ENCODE data around the gene ACP7. TPM values are rescaled to one million over a fixed set of nuclear protein-coding genes. Genes with fewer than 3 reads are reported as not detected.
"Not testable (repeated sequence)": the region's sequence is repeated elsewhere in the genome, so short reads cannot be mapped to it uniquely, and the experiment has no call there.

ACP7 gene
- total RNA-seq, 1 donor from 2014 or later = 0.46 TPM

GRCh38 chr19:39112338-39112890 is 28.2 kb downstream of the ACP7 start:
- H3K4me3 Mint-ChIP-seq (ENCODE audit: unreplicated experiment) = no peak overlapping the region
- no peak overlapping the region for H3K27ac Mint-ChIP-seq (ENCODE audit: unreplicated experiment)
- TF ChIP-seq, protein P1, sequence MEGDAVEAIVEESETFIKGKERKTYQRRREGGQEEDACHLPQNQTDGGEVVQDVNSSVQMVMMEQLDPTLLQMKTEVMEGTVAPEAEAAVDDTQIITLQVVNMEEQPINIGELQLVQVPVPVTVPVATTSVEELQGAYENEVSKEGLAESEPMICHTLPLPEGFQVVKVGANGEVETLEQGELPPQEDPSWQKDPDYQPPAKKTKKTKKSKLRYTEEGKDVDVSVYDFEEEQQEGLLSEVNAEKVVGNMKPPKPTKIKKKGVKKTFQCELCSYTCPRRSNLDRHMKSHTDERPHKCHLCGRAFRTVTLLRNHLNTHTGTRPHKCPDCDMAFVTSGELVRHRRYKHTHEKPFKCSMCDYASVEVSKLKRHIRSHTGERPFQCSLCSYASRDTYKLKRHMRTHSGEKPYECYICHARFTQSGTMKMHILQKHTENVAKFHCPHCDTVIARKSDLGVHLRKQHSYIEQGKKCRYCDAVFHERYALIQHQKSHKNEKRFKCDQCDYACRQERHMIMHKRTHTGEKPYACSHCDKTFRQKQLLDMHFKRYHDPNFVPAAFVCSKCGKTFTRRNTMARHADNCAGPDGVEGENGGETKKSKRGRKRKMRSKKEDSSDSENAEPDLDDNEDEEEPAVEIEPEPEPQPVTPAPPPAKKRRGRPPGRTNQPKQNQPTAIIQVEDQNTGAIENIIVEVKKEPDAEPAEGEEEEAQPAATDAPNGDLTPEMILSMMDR (IDR thresholded peaks at IDR 0.05; ENCODE audit: unreplicated experiment) = no peak
- no peaks in the 10 kb centered on the region for H3K36me3 Mint-ChIP-seq (ENCODE audit: low read depth, unreplicated experiment)
- no peaks in the 10 kb centered on the region for H3K4me1 Mint-ChIP-seq (ENCODE audit: unreplicated experiment)
- no peaks in the 10 kb centered on the region for H3K9me3 Mint-ChIP-seq (ENCODE audit: unreplicated experiment)
- peaks cover 1% of the 10 kb centered on the region for H3K27me3 Mint-ChIP-seq (ENCODE audit: unreplicated experiment)
- DNase-seq (ENCODE audit: low spot score) = no peak

GRCh38 chr19:39113199-39113598 is 29.0 kb downstream of the ACP7 start:
- no peak overlapping the region for H3K4me3 Mint-ChIP-seq (ENCODE audit: unreplicated experiment)
- DNase-seq (ENCODE audit: low spot score) = no peak

GRCh38 chr19:39115105-39115847 is 31.1 kb downstream of the ACP7 start:
- DNase-seq (ENCODE audit: low spot score) = no peak
- TF ChIP-seq, protein P1 (IDR thresholded peaks at IDR 0.05; ENCODE audit: unreplicated experiment) = no peak
- Mint-ChIP-seq H3K27me3 (ENCODE audit: unreplicated experiment) (peaks cover 1% of the 10 kb centered on the region), H3K4me3 (ENCODE audit: unreplicated experiment) (no peak overlapping the region), H3K36me3 (ENCODE audit: low read depth, unreplicated experiment) (no peaks in the 10 kb centered on the region), H3K9me3 (ENCODE audit: unreplicated experiment) (no peaks in the 10 kb centered on the region), H3K4me1 (ENCODE audit: unreplicated experiment) (no peaks in the 10 kb centered on the region), H3K27ac (ENCODE audit: unreplicated experiment) (no peak overlapping the region)

More at GRCh38 chr19:39113199-39113598, 29.0 kb downstream of the ACP7 start:
- Mint-ChIP-seq H3K27ac (ENCODE audit: unreplicated experiment) (no peak overlapping the region), H3K9me3 (ENCODE audit: unreplicated experiment) (no peaks in the 10 kb centered on the region), H3K4me1 (ENCODE audit: unreplicated experiment) (no peaks in the 10 kb centered on the region), H3K27me3 (ENCODE audit: unreplicated experiment) (peaks cover 1% of the 10 kb centered on the region), H3K36me3 (ENCODE audit: low read depth, unreplicated experiment) (no peaks in the 10 kb centered on the region)
- TF ChIP-seq, protein P1 (IDR thresholded peaks at IDR 0.05; ENCODE audit: unreplicated experiment) = no peak

- H3K36me3 Mint-ChIP-seq (ENCODE audit: low read depth, unreplicated experiment); H3K4me3 Mint-ChIP-seq (ENCODE audit: unreplicated experiment); H3K27me3 Mint-ChIP-seq (ENCODE audit: unreplicated experiment); H3K27ac Mint-ChIP-seq (ENCODE audit: unreplicated experiment); H3K9me3 Mint-ChIP-seq (ENCODE audit: unreplicated experiment); H3K4me1 Mint-ChIP-seq (ENCODE audit: unreplicated experiment); DNase-seq (ENCODE audit: low spot score): not testable (repeated sequence)
Observed at GRCh38 chr19:39117023-39117422, 32.9 kb downstream of the ACP7 start.

DNA sequence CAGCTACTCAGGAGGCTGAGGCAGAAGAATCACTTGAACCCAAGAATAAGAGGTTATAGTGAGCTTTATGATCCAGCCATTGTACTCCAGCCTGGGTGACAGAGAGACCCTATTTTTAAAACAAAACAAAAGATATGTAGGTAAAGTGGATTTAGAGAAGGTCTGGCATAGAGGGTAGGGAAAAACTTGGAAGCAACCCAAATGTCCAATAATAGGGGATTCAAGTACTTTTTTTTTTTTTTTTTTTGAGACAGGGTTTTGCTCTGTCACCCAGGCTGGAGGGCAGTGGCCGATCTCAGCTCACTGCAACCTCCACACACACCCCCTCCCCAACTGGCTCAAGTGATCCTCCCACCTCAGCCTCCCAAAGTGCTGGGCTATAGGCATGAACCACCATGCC is 35.7 kb downstream of the ACP7 start:
- TF ChIP-seq, protein P1 (IDR thresholded peaks at IDR 0.05; ENCODE audit: unreplicated experiment) = no peak
- Mint-ChIP-seq H3K27me3 (ENCODE audit: unreplicated experiment) (no peaks in the 10 kb centered on the region), H3K27ac (ENCODE audit: unreplicated experiment) (no peak overlapping the region), H3K9me3 (ENCODE audit: unreplicated experiment) (no peaks in the 10 kb centered on the region), H3K4me1 (ENCODE audit: unreplicated experiment) (no peaks in the 10 kb centered on the region), H3K4me3 (ENCODE audit: unreplicated experiment) (no peak overlapping the region), H3K36me3 (ENCODE audit: low read depth, unreplicated experiment) (peaks cover 6% of the 10 kb centered on the region)
- DNase-seq (ENCODE audit: low spot score) = no peak
